Right atrium auricular region (tissue), 2 donors: ENCODE data around the gene ACOT2. TPM values are rescaled to one million over a fixed set of nuclear protein-coding genes. Genes with fewer than 3 reads are reported as not detected.
"Not testable (repeated sequence)": the region's sequence is repeated elsewhere in the genome, so short reads cannot be mapped to it uniquely, and the experiment has no call there.

Experiments
- DNase-seq: peaks from one replicate; pipeline ENCODE4 v3.0.0-alpha.2; 2019; ENCODE audit warnings: low spot score
- H3K27ac ChIP-seq, 2 donors: fragments of 200-600 bp; sonication (generic); 1 replicate in 1 of 2; 2 replicates in 1 of 2; pipeline ENCODE4 v1.5.1; 2016 to 2019
- H3K27me3 ChIP-seq, 2 donors: fragments of 200-600 bp; sonication (generic); one replicate each; pipeline versions ENCODE4 v1.5.1 to v1.6.0; 2017 to 2019
- H3K36me3 ChIP-seq: fragments of 200-600 bp; sonication (generic); one replicate; pipeline ENCODE4 v1.5.1; 2016
- H3K4me1 ChIP-seq, 2 donors: fragments of 200-600 bp; sonication (generic); one replicate each; pipeline versions ENCODE4 v1.5.1 to v1.6.0; 2017 to 2019
- H3K4me3 ChIP-seq, 2 donors: fragments of 200-600 bp; sonication (generic); 1 replicate in 1 of 2; 2 replicates in 1 of 2; pipeline ENCODE4 v1.5.1; 2017 to 2019; ENCODE audit warnings: mild to moderate bottlenecking in 1 of 2, moderate library complexity in 1 of 2
- H3K9me3 ChIP-seq, 2 donors: fragments of 200-600 bp; sonication (generic); one replicate each; pipeline ENCODE4 v1.5.1; 2019
- CTCF ChIP-seq, 2 donors: fragments of 200-600 bp; sonication (generic); IDR thresholded peaks; one replicate each; pipeline ENCODE4 v1.5.1; 2019; ENCODE audit warnings: antibody characterized with exemption in 2 of 2
- total RNA-seq, 2 donors: library from RNA; depleted of rRNA; stranded (reverse); fragments of >200 nt; gene quantifications; one replicate each; pipeline ENCODE4 v1.1.0, GENCODE V29; 2016

The ACOT2 gene
- 100 to 1,000 TPM; 119 to 154 TPM for total RNA-seq

GRCh38 chr14:73569185-73569958 is at the start of gene ACOT2:
TSS of gene ACOT2 (plus strand) at chr14:73569213. CDS start at chr14:73569241, 28 bp downstream.
- Histone ChIP-seq H3K27ac (peak within 1 kb of the TSS; percentile 92 to 93), H3K4me1 (peaks cover 0 to 32% of the 10 kb centered on the region in 2 donors), H3K4me3 (peak within 1 kb of the TSS; percentile 68 to 72)
- H3K27me3 ChIP-seq, H3K9me3 ChIP-seq, H3K36me3 ChIP-seq: not testable (repeated sequence)
- DNase-seq: peak; percentile 62

- DNase-seq: no peak
- H3K4me3 ChIP-seq: no peak overlapping the region
- H3K27ac ChIP-seq: no peak overlapping the region
- no peaks in the 10 kb centered on the region for H3K9me3 ChIP-seq
- no peaks in the 10 kb centered on the region for H3K27me3 ChIP-seq
- H3K4me1 ChIP-seq: no peaks in the 10 kb centered on the region
- TF ChIP-seq CTCF (IDR thresholded peaks at IDR 0.05): no peak
- H3K36me3 ChIP-seq: no peaks in the 10 kb centered on the region
Measured at GRCh38 chr14:73521229-73521628, 47.8 kb upstream of the ACOT2 start.

GRCh38 chr14:73524493-73524892 is 44.5 kb upstream of the ACOT2 start:
- no peaks in the 10 kb centered on the region for H3K36me3 ChIP-seq
- H3K4me3 ChIP-seq: no peak overlapping the region
- no peak overlapping the region for H3K27ac ChIP-seq
- no peaks in the 10 kb centered on the region for H3K27me3 ChIP-seq
- no peaks in the 10 kb centered on the region for H3K4me1 ChIP-seq
- no peaks in the 10 kb centered on the region for H3K9me3 ChIP-seq
- DNase-seq: no peak
- no peak for TF ChIP-seq CTCF (IDR thresholded peaks at IDR 0.05)

GRCh38 chr14:73526036-73526984 is 42.7 kb upstream of the ACOT2 start:
- H3K4me3 ChIP-seq: no peak overlapping the region
- H3K4me1 ChIP-seq: no peaks in the 10 kb centered on the region
- H3K36me3 ChIP-seq: no peaks in the 10 kb centered on the region
- DNase-seq: no peak
- no peaks in the 10 kb centered on the region for H3K9me3 ChIP-seq
- no peak overlapping the region for H3K27ac ChIP-seq
- TF ChIP-seq CTCF (IDR thresholded peaks at IDR 0.05): no peak
- no peaks in the 10 kb centered on the region for H3K27me3 ChIP-seq

GRCh38 chr14:73529356-73529755 is 39.7 kb upstream of the ACOT2 start:
- not testable (repeated sequence) for H3K27me3 ChIP-seq, H3K4me1 ChIP-seq, H3K9me3 ChIP-seq, DNase-seq, H3K27ac ChIP-seq, H3K4me3 ChIP-seq, H3K36me3 ChIP-seq

GRCh38 chr14:73531971-73532370 is 37.0 kb upstream of the ACOT2 start:
- not testable (repeated sequence) for H3K27me3 ChIP-seq, H3K4me3 ChIP-seq, H3K36me3 ChIP-seq, H3K9me3 ChIP-seq, H3K4me1 ChIP-seq, H3K27ac ChIP-seq, DNase-seq

- Histone ChIP-seq H3K27ac (peak overlapping the region in 1 of 2 donors; percentile 78), H3K4me3 (peak overlapping the region in 1 of 2 donors; percentile 36)
- DNase-seq, H3K4me1 ChIP-seq, H3K27me3 ChIP-seq, H3K36me3 ChIP-seq, H3K9me3 ChIP-seq: not testable (repeated sequence)
Measured at GRCh38 chr14:73537244-73538045, 31.6 kb upstream of the ACOT2 start.
